HEK293 (cell line): ENCODE measurements around the gene SRPRB.

ENCODE experiments used
- CTCF ChIA-PET: fragments of 350-600 bp; formaldehyde crosslinking; extraction: SDS; loops from one replicate; lab custom pipeline; 2021; ENCODE audit warnings: antibody characterized with exemption; lab: Yijun Ruan, JAX
- POLR2A ChIA-PET: fragments of 300-600 bp; formaldehyde crosslinking; extraction: SDS; loops from one replicate; lab custom pipeline; 2020; ENCODE audit warnings: antibody characterized with exemption, inconsistent platforms; lab: Yijun Ruan, JAX
- H3K27ac ChIP-seq: fragments of 200-500 bp; sonication (Bioruptor generic); 2 replicates; pipeline ENCODE4 v1.5.1; 2014; ENCODE audit warnings: low read depth, low read length, control low read depth, inconsistent platforms; ENCODE audit errors: extremely low read depth
- H3K36me3 ChIP-seq, 2 experiments: fragments of 200-500 bp in 1 of 2; sonication (Bioruptor generic) in 1 of 2; 1 replicate in 1 of 2; 2 replicates in 1 of 2; pipeline ENCODE4 v1.5.1; 2014 to 2017; ENCODE audit warnings: inconsistent platforms in 2 of 2, low read length in 2 of 2; ENCODE audit not compliant: control insufficient read depth in 2 of 2, insufficient read depth in 1 of 2
- H3K4me1 ChIP-seq: fragments of 200-500 bp; sonication (Bioruptor generic); 2 replicates; pipeline ENCODE4 v1.5.1; 2014; ENCODE audit warnings: mild to moderate bottlenecking, low read length, inconsistent platforms; ENCODE audit not compliant: control insufficient read depth, insufficient read depth
- H3K4me3 ChIP-seq: 2 replicates; pipeline ENCODE4 v1.5.1; 2011; ENCODE audit warnings: low read depth, mild to moderate bottlenecking, control low read depth, low read length, moderate library complexity
- H3K9me3 ChIP-seq: fragments of 200-500 bp; sonication (Bioruptor generic); 2 replicates; pipeline ENCODE4 v1.5.1; 2014; ENCODE audit warnings: low read depth, low read length, inconsistent platforms; ENCODE audit not compliant: control insufficient read depth, insufficient read depth
- BCL6B ChIP-seq: fragments of 450-650 bp; formaldehyde crosslinking; IDR thresholded peaks from 2 replicates; pipeline ENCODE4 v1.5.1; 2017; ENCODE audit warnings: missing biosample characterization, missing genetic modification characterization
- HIC1 ChIP-seq: fragments of 450-650 bp; formaldehyde crosslinking; IDR thresholded peaks from 2 replicates; pipeline ENCODE4 v1.5.1; 2016; ENCODE audit warnings: missing biosample characterization, missing genetic modification characterization
- OSR2 ChIP-seq: fragments of 450-650 bp; formaldehyde crosslinking; IDR thresholded peaks from 2 replicates; pipeline ENCODE4 v1.5.1; 2016; ENCODE audit warnings: missing biosample characterization, missing genetic modification characterization
- PATZ1 ChIP-seq: fragments of 450-650 bp; formaldehyde crosslinking; IDR thresholded peaks from 2 replicates; pipeline ENCODE4 v1.5.1; 2016; ENCODE audit warnings: missing biosample characterization, missing genetic modification characterization
- PBX3 ChIP-seq: sonication (generic); formaldehyde crosslinking; IDR thresholded peaks from 2 replicates; pipeline ENCODE4 v1.8.1; 2022; ENCODE audit warnings: mild to moderate bottlenecking, moderate library complexity, missing genetic modification reagents
- REPIN1 ChIP-seq: fragments of 450-650 bp; formaldehyde crosslinking; IDR thresholded peaks from 2 replicates; pipeline ENCODE4 v1.5.1; 2017; ENCODE audit warnings: missing biosample characterization, missing genetic modification characterization, low read depth
- WT1 ChIP-seq: fragments of 450-650 bp; formaldehyde crosslinking; IDR thresholded peaks from 2 replicates; pipeline ENCODE4 v1.5.1; 2016; ENCODE audit warnings: missing biosample characterization, missing genetic modification characterization
- ZBTB1 ChIP-seq: fragments of 450-650 bp; formaldehyde crosslinking; IDR thresholded peaks from 2 replicates; pipeline ENCODE4 v1.5.1; 2016; ENCODE audit warnings: missing biosample characterization, missing genetic modification characterization
- ZNF132 ChIP-seq: fragments of 450-650 bp; formaldehyde crosslinking; IDR thresholded peaks from 2 replicates; pipeline ENCODE4 v1.5.1; 2017; ENCODE audit warnings: missing biosample characterization, missing genetic modification characterization, borderline replicate concordance
- ZNF140 ChIP-seq: fragments of 450-650 bp; formaldehyde crosslinking; IDR thresholded peaks from 2 replicates; pipeline ENCODE4 v1.5.1; 2016; ENCODE audit warnings: missing biosample characterization, missing genetic modification characterization
- ZNF16 ChIP-seq: fragments of 450-650 bp; formaldehyde crosslinking; IDR thresholded peaks from 2 replicates; pipeline ENCODE4 v1.5.1; 2016; ENCODE audit warnings: low read depth, missing biosample characterization, missing genetic modification characterization
- ZNF211 ChIP-seq: fragments of 450-650 bp; formaldehyde crosslinking; IDR thresholded peaks from 2 replicates; pipeline ENCODE4 v1.5.1; 2016; ENCODE audit warnings: low read depth, missing biosample characterization, missing genetic modification characterization
- ZNF354C ChIP-seq: fragments of 450-650 bp; formaldehyde crosslinking; IDR thresholded peaks from 2 replicates; pipeline ENCODE4 v1.5.1; 2016; ENCODE audit warnings: missing biosample characterization, missing genetic modification characterization, low read depth, borderline replicate concordance
- ZNF394 ChIP-seq: fragments of 450-650 bp; formaldehyde crosslinking; IDR thresholded peaks from 2 replicates; pipeline ENCODE4 v1.5.1; 2016; ENCODE audit warnings: missing biosample characterization, missing genetic modification characterization, mild to moderate bottlenecking, moderate library complexity, borderline replicate concordance
- ZNF548 ChIP-seq: fragments of 450-650 bp; formaldehyde crosslinking; IDR thresholded peaks from 2 replicates; pipeline ENCODE4 v1.5.1; 2016; ENCODE audit warnings: missing biosample characterization, missing genetic modification characterization
- ZNF621 ChIP-seq: fragments of 450-650 bp; formaldehyde crosslinking; IDR thresholded peaks from 2 replicates; pipeline ENCODE4 v1.5.1; 2017; ENCODE audit warnings: missing biosample characterization, missing genetic modification characterization
- ZNF629 ChIP-seq: fragments of 450-650 bp; formaldehyde crosslinking; IDR thresholded peaks from 2 replicates; pipeline ENCODE4 v1.5.1; 2017; ENCODE audit warnings: missing biosample characterization, missing genetic modification characterization
- ZXDB ChIP-seq: fragments of 450-650 bp; formaldehyde crosslinking; IDR thresholded peaks from 2 replicates; pipeline ENCODE4 v1.5.1; 2016; ENCODE audit warnings: missing biosample characterization, missing genetic modification characterization

Gene SRPRB

GRCh38 chr3:133820129-133820528 lies 14.5 kb downstream of the SRPRB start (continued):
- TF ChIP-seq BCL6B, result no peak

- no peaks in the 10 kb centered on the region for H3K9me3 ChIP-seq
- H3K27ac ChIP-seq, result no peak overlapping the region
- ChIA-PET POLR2A (no interaction called here), CTCF (interaction anchor here (0.7 to 5.8 kb wide), 3 partner anchors 73 to 391 kb away, joined by 4 to 45 read pairs (median 12); no protein-coding TSS in a partner anchor)
- no peak overlapping the region for H3K4me3 ChIP-seq
- H3K4me1 ChIP-seq, result no peaks in the 10 kb centered on the region
- peaks cover 13 to 89% of the 10 kb centered on the region in 2 experiments; a peak in 2 of 3 replicates for H3K36me3 ChIP-seq
- TF ChIP-seq ZBTB1 (tag by site-specific recombination), result no peak
- no peak for TF ChIP-seq ZNF211 (tag by site-specific recombination)
- no peak for TF ChIP-seq ZNF354C (tag by site-specific recombination)
- TF ChIP-seq REPIN1 (tag by site-specific recombination), result no peak
- no peak for TF ChIP-seq ZNF621
- no peak for TF ChIP-seq ZNF140 (tag by site-specific recombination)
- TF ChIP-seq ZNF548 (tag by site-specific recombination), result no peak
Measured at GRCh38 chr3:133820889-133821675, 15.5 kb downstream of the SRPRB start.

GRCh38 chr3:133821767-133822638 lies 16.4 kb downstream of the SRPRB start:
- POLR2A ChIA-PET, result no interaction called here
- CTCF ChIA-PET, result interaction anchor here (0.7 to 5.8 kb wide), 3 partner anchors 73 to 390 kb away, joined by 4 to 45 read pairs (median 12); no protein-coding TSS in a partner anchor
- peaks cover 13 to 88% of the 10 kb centered on the region in 2 experiments; a peak in 2 of 3 replicates for H3K36me3 ChIP-seq

GRCh38 chr3:133824961-133825485 lies 19.4 kb downstream of the SRPRB start:
- ChIA-PET CTCF (no interaction called here), POLR2A (no interaction called here)
- no peak overlapping the region for H3K27ac ChIP-seq
- H3K4me1 ChIP-seq, result no peaks in the 10 kb centered on the region
- H3K36me3 ChIP-seq, result peaks cover 7 to 69% of the 10 kb centered on the region in 2 experiments; a peak in 2 of 3 replicates
- H3K9me3 ChIP-seq, result no peaks in the 10 kb centered on the region
- H3K4me3 ChIP-seq, result no peak overlapping the region
- TF ChIP-seq ZNF16 (tag by site-specific recombination) (no peak), WT1 (tag by site-specific recombination) (no peak), PATZ1 (tag by site-specific recombination) (no peak), ZNF394 (tag by site-specific recombination) (no peak), ZNF629 (no peak), ZNF132 (no peak), ZXDB (no peak), PBX3 (CRISPR knock-in tag) (no peak)

More at GRCh38 chr3:133821767-133822638, 16.4 kb downstream of the SRPRB start:
- no peaks in the 10 kb centered on the region for H3K9me3 ChIP-seq
- no peak overlapping the region for H3K27ac ChIP-seq
- TF ChIP-seq OSR2 (tag by site-specific recombination), result 0 out of 2 replicates have a peak, but pooled peaks have one; percentile 49
- peak; percentile 42; the same call in 1 of the 2 replicates for TF ChIP-seq HIC1 (tag by site-specific recombination)
- no peak for TF ChIP-seq ZXDB
- no peaks in the 10 kb centered on the region for H3K4me1 ChIP-seq
- H3K4me3 ChIP-seq, result no peak overlapping the region
